Measurements from ENCODE around the gene MSMP.

MSMP gene

DNA sequence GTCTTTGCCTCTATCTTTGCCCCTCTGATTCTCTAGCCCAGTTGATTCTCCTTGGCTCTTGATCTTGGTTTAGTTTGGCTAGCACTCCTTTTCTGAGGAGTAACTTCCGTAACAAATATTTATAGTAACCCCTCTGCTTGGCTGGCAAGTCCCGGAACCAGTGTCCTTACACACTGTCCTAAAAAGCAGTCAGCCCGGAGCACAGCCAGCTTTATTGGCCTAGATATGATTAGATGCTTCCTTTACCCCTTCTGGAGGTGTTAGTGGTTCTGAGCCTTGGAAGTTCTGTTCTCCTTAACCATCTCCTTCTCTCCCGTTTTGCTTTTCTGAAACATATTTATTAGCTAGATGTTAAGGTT, 17.0 kb upstream of the MSMP start:
- DNase-seq = no peak

DNA sequence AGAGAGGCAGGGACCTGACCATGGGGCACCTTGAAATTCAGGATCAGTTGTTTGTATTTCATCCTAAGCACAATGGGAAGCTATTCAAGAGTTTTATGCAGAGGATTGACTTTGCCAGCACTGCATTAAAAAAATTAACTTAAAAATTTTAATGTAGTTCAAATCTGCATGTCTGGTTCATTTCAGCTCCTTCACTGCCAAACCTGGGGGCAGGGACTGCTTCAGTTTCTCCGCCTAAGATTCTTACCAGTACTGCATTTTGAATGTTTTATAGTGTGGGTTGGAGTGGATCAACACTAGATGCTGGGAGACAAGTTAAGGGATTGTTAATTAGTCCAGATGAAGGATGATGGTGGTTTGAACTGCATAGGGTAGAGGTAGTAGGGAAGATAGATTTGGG, 15.7 kb upstream of the MSMP start:
- DNase-seq = no peak

DNA sequence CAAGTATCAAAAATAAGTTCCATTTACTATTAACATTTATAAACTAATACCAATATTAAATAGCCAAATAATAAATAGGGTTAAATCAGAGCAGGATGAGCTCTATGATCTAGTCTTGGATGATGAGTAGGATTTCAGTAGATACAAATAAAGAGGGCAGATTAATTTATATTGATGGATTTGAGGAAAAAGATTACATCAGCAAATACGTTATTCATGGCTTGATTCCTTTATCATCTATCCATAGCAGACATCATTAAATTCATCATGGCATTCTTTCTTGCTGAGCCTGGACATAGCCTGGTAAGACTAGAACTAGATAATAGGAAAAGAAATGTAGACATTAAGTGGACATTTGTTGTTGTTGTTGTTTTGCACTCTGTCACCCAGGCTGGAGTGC, 13.4 kb upstream of the MSMP start:
- DNase-seq = no peak

DNA sequence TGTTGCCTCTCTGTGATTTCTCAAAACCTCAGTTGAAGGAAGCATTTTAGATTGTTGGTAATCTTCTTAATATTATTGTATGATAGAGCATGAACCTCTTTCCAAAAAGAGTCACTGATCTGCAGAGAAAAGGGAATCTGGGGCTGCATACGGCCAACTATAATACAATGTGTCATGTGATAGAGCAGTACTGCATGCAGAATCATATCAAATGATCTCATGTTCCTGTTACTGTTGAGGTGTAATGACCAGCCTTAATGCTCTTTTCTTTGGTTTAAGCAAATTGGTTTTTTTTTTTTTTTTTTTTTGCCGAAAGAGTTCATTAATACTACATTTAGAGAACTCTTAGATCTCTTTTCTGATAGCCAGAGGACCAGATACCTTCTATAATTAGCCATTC, 12.9 kb upstream of the MSMP start:
- no peak for DNase-seq

DNA sequence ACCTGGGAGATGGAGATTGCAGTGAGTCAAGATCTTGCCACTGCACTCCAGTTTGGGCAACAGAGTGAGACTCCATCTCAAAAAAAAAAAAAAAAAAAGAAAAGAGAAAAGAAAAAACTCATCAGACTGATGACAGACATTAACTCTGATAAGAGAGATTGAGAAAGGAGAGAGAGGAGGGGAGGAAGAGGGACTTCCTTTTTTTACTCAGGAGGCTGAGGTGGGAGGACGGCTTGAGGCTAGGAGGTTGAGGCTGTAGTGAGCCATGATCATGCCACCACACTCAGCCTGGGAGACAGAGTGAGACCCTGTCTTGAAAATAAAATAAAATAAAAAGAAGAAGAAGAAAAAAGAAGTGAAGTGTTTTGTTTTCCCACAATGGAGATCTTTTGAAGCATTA, 9.7 kb upstream of the MSMP start:
- no peak for DNase-seq

DNA sequence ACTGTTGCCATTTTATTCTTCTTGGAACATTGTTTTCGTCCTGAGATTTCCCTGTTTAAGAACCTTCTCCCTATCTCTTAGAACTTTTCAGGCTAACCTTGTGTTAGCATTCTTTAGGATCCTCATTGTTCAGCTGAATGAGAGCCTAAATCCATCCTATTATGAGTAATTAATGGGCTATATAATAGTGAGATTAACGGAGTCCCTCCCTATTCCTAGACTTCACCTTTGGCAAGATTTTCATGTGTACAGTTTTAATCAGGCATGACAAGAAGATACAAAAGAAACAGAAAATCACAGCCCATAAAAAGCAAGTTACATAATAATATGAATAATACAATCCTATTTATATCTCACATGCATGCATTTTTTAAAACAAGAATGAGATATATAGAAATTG, 9.1 kb upstream of the MSMP start:
- DNase-seq = no peak

DNA sequence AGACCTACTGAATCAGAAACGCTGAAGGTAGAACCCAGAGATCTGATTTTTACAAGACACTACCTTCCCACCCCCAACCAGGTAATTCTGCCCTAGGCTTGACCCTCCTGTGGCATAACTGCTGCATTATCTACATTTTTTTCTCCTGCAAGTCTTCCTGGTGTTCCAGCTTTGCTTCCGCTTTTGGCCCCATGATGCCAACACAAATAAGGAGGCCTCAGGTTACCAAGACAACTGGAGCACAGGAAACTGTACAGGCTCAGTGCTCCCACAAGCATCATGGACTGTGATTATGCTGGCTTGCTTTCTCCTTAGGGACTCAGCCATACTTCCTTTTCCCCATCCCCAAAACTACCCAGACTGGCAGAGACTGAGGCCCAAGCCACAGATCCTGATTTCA, 6.6 kb upstream of the MSMP start:
- DNase-seq = no peak

DNA sequence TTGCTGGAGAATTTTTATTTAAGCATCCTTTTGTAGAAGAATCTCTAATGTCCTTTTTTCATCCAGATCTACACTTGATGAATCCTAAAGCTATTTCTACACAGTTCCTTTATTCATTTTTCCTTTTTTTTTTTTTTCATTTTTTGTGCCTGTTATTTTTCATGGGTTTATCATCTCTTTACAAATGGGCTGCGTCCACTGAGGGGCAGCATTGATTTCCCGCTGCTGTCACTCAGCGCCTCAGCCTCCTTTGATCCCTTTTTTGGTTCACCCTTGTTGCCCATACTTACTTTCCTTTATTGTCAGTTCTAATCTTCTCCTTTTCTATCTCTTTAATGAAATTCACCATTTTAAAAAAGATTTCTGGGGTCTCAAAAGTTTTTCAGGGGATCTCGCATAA, 5.7 kb upstream of the MSMP start:
- DNase-seq = no peak

DNA sequence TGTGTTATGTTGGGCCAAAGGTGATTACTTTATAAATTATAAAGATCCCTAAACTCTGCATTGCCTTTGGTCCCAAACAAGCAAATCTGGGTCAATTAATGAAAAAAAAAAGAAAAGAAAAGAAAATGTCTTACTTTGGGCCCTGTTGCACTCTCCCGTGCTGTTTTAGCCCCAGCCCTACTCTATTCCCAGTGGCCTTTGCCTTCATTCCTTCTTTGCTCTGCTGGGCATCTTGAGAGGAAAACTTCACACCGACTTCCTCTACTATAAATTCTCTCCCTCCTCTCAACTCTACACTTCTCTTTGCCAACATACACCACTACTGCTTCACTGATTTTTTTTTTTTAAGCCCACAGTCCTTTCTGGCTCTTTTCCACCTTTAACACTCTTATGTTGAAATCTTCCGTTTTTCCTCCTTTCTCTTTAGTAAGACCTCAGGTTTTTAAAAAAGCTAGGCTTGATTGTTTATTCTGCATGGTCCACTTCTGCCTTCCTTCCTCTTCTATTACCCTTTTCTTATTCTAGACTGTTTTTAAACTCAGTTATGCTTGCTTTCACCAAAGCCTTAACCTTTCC, 4.5 kb upstream of the MSMP start:
- DNase-seq = no peak

DNA sequence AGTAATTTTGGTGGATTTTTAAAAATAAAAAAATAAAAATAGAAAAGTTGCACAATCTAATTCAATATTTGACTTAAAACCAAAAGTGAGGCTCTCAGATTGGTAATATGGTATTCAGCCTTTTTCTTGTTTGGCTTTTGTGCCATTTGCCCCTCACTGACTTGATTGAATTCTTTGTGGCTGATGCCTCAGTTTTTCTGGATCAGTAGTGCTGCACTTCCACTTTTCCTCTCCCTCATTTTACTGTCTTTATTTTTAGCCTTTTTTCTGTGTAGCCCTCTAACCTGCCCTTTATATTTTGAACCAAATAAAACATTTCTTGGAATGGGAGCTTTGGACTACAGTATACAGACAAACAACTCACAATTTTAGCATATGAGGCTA, 3.8 kb upstream of the MSMP start:
- no peak for DNase-seq

DNA sequence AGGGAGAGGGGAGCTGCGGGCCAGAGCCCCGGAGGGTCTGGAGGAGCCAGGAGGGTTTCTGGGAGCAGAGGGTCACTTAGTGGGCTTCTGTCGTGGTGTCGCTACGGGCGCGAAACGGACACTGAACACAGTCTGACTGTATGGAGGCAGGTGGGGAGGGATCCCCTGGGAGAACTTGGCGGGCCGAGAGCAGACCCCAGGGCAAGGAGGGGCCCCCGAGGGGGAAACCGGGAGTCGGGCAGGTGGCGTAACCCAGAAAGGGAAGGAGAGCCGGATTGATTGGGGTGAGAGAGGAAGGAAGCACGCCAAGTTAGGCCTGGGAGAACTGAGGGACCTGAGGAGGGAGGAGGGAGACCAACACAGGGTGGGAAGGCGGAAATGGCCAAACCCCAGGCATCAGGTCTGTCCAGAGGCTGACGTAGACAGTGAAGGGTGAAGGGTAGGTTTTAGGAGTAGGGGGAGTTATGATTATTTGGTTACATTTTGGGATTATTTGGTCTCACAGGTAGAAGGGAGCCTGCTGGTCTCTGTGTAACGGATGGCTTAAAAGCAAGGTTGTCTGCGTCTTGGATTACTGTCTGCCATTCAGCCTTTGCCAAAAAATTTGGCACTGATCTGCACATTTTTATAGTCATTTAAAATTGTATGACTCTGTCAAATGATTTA, 3.3 kb upstream of the MSMP start:
- DNase-seq = no peak

DNA sequence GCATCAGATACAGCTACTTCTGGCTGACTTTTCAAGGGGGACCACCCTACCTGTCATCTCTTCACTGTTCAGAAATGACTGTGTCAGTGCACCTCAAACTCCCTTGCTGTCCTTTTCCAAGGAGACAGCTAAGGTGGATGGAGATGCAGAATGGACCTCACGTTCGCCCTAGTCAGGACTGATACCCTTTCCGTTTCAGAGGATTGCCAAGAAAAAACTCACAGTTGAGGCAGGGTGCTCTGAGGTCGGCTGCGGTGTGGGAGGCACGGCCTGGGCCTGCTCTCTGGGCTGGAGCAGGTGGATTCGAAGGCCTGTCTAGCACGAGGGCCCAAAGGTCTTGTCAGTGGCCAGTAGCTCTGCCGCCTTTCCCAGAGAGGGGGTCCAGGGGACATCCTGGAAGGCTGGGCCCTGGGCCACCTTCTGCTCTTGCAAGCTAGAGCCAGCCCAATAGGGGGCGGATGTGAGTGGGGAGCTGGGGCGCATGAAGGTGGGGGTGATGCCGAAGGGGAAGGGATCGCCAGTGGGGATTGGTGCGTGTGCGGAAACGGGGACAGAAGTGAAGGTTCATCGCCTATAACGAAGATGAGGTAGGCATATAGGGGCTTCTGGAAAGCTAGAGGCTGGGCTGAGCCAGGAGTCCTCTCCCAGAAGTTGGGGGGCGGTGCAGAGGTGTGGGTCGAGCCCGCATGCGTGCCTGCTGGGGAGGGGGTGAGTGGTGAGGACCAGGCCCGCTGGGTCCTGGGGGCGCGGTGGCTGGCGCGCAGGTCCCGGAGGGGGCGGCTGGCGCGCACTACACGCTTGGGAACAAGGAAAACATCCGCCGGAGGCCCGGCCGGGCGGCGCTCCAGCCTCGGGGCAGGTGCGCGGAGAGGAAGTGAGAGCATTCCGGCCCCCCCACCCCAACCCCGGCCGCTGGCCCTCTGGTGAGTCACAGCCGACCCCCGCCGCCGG, 2.5 kb upstream of the MSMP start:
- DNase-seq = peak; percentile 74 to 78

DNA sequence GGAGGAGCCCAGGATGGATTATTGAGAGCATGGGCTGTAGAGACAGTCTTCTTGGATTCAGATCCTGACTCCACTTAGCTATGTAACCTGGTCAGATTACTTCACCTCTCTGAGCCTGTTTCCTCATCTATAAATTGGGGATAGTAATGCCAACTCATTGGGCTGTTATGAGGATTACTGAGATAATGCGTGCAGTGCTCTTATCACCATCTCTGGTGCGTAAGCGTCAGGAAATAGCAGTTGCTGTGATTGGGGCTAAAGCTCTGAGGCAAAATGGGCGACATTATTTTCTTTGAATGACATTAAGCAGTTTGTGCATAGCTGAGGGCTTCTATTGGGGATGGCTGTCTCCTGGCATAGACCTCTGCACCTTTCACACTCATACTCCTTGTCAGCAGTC, 995 bp upstream of the MSMP start:
- DNase-seq = no peak

DNA sequence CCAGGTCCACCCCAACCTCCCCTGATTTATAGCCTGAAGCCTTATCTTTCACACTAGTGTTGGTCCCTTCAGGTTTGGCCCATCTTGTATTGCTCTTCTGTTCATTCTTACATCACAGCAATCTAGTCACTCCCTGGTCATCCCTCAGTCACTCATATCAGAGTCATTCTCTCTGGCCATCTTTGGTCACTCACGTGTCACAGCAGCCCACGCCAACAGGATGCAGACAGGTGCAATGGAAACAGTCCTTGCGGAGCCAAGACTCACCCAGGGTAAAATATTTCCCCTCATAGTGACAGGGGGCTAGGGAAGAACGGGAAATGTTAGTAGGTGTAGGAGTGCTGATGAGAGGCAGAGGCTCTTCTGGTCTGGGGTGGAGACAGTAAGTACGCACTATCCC, 610 bp downstream of the MSMP start:
- DNase-seq = no peak

DNA sequence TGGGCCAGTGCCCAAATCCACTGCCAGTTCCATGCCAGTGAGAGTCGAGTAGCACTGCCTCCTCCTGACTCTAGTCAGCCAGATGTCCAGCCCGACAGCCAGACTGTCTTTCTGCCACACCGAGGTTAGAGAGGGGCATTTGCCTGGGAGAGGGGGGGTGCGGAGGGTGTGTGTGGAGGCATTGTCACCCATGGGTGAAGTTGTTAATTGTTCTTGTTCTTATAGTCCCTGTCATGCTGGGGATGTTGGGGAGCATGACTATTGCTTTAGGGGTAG, 3.9 kb downstream of the MSMP start:
- DNase-seq = no peak

DNA sequence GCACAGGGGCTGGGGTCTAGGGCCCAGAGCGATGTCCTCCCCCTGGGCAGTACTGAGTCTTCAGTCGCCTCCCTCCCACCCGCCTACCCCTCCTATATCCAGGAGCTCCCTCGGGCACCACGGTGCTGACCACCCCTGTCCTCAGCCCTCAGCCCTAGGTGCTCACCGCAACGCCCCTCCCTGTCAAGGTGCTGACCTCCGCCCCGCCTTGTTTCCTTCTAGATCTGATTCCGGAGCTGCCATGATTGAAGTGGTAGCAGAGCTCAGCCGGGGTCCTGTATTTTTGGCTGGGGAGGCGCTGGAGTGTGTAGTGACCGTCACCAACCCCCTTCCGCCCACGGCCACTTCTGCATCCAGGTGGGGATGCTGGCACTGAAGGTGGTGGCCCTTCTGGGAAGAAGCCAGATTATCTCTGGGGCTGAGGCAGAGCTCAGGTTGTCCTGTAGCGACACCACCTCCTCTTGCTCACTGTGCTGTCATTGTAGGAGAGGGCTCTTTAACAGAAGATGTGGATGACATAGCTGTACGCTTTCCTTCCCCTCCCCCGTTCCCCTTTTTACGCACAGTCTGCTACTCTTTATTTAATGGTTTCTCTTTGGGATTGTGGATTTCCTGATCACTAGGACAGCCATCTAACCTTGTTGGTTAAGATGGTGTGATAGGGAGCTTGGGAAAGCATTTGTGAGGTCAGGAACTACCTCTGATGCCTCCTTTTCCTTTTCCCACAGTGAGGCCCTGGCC, 4.4 kb downstream of the MSMP start:
- DNase-seq = peak; percentile 25 to 32

DNA sequence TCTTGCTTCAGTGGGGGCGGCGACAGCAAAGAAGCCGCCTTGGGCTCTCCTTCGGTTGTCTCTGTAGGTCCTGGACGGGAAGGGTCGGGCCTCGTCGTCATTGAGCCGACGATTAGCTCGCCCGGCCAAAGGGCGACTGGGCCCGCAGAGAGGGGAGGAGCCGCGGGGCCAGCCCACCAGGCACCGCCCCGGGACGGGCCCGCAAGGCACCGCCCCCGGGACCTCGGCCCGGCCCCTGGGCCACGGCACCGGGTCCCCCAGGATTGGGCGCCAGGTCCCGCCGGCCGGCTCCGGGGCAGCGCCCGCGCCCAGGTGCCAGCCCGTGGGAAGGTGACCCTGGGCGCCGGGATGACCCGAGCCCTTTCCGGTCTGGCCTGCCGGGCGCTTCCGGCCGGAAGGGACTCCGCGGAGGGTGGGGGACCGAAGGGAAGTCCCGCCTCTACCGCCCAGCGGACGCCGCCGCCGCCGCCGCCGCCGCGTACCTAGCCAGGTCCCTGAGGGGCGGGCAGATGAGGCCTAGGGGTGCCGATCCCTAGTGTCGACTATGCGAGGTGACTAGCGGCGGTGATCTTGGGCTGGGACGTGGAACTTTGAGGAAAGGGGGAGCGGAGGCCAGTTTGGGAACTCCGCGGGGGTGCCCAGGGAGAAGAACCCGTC, 5.1 kb downstream of the MSMP start, which contains the start of the genes GBA2 and RGP1:
TSS of gene GBA2 (minus strand) at position 371 of the 657 bp plus-strand sequence. CDS start 524 bp downstream, outside the sequence.
TSS of gene RGP1 (plus strand) at position 430 of the 657 bp plus-strand sequence. CDS start 469 bp downstream, outside the sequence.
- peak; percentile 50 to 68 for DNase-seq

DNA sequence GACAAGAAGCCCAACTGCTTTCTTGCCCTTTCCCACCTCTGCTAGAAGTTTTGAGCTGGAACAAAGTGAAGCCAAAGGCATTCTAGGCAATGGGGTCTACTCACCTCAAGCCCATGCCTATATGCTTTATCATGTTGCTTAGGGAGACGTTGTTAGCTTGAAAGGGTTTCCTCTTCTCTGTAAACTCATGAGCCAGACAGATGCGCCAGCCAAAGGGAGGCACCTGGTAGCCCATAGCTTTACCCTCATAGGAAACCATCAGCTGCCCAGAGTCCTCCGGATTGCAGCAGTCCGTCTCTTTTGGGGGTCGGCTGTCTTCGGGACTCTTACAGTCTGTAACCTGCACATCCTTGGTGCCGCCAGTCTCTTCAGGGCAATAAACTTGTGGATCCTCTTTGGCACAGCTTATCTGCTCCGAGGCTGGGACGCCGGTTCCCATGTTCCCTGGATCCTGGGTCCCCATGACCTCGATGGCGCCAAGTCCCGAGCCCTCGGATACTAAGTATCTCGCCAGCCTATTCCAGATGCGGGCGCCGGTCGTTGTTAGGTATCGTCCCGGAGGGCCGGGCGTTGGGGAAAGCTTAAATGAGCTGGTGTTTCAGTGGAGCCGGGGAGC, 5.7 kb downstream of the MSMP start:
- DNase-seq = no peak

DNA sequence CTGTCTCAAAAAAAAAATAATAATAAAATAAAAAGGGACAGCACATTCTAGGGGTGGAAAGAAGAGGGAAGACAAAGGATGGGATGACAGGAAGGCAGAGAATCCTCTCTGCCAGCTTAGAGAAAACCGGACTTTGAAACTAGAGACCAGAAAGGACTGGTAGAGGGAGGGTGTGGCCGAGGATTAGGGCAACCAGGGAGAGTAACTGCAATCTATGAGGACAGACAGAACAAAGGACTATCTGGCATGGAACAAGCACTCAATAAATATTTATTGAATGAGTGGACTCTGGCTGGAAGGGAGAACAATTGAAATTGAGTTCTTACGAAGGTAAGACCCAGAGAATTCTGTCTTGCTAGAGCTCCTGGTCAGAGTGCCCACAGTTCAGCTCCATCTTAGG, 7.5 kb downstream of the MSMP start:
- no peak for DNase-seq

DNA sequence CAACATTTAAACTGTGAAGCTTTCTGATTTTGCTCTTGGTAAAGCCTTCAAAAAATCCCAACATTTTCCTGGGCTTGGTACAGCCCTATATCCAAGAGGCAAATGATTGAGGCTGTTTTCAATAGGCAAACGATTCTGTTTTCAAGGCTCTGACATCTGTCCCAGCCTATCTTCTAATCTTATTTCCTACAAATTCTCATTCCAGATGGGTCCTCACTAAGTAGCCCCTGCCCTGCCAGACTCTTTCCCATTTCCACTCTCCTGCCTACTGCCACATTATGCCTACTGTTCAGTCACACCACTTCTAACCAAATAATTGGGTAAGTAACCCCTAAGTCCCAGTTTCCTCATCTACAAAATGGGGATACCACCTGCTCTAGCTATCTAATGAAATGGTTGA, 8.5 kb downstream of the MSMP start:
- DNase-seq = no peak

DNA sequence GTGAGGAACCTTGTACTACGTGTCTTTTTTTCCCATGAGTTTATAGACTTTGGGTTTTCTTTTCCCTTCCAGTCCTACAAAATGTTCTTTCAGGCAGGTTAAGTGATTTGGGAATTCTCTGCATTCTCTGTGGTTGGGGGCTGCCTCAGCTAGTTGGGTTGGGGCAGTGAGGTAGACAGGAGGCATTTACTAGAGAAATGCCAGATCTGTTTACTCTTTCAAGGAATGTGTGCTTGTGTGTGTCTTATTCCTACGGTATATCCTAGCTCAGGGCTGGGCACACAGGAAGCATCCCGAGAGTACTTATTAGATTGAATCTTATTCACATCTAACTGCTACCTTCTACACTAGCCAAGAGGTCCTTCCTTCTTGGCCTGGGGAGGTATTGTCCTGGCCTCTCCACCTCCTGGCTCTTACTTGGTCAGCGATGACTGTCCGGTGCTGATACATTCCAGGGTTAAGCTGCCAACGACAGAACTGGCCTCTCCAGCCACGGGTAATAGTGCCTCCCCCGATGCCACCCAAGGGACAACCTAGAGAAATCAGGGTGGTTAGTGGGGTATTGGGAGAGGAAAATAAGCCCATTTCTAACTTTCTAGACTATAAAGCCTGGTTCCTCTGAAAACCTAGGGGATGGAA, 10.1 kb downstream of the MSMP start:
- DNase-seq = no peak

DNA sequence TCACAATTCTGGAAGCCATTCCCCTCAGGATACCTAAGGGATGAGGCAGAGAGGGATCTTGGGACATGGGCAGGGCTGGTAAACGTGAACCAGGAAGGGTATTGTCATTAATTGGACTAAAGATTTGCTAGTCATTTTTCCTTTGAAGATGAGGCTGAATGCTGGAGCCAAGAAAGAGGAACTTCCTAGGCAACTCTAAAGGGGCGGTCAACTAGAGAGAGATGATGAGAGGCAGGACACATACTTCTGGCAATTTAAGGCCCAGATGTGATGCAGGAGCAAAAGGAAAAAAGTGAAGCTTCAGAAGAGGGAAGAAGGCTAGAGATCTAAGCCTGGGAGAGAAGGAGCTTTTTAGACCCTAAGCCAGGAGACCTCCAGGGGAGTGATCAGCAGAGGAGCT, 10.6 kb downstream of the MSMP start:
- no peak for DNase-seq

All from stimulated activated CD4-positive, alpha-beta T cell treated with anti-CD3 and anti-CD28 coated beads, Interleukin-4, amount 100 ng/mL, for 4 hours (primary cell).